ENCODE data around the gene ARL15. TPM values are rescaled to one million over a fixed set of nuclear protein-coding genes. Genes with fewer than 3 reads are reported as not detected.
A peak's percentile ranks its signal among the peaks of the same experiment; 100 is the strongest.

The ARL15 gene
- total and polyA plus RNA-seq, 4 donors: 5.0 to 24.8 (median 13.3) TPM

DNA sequence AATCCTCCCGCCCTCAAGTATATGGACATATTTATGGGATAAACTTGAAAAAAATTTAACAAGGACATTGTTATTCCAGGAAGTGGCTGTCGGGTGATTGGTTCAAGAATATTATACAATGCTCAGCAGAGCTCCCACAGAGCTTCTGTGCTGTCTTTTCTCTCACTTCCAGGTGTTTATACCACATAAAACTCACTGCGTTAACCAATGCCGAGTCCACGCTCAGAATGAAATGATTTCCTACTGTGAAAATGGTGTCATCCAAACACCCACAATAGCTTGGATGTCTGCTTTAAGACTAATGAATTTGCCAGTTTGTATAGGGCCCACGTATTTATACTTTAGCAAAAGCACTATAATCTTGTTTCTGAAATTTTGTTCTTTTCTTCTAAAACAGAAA is 381.7 kb downstream of the ARL15 start:
- no peak for DNase-seq (ENCODE audit: low spot score)
- H3K27me3 ChIP-seq (ENCODE audit: control insufficient read depth in 4 of 4, insufficient read depth in 4 of 4, low read length in 3 of 4): no peaks in the 10 kb centered on the region
- WGBS: 94% methylated on average over 6 of the region's 6 CpGs
- no peaks in the 10 kb centered on the region for H3K4me1 ChIP-seq (ENCODE audit: control insufficient read depth in 4 of 4, insufficient read depth in 4 of 4, low read length in 3 of 4)
- H3K9ac ChIP-seq (ENCODE audit: low read depth in 1 of 2, low read length in 2 of 2): no peak overlapping the region
- H3K36me3 ChIP-seq (ENCODE audit: control insufficient read depth in 4 of 4, insufficient read depth in 3 of 4, low read depth in 1 of 4, low read length in 3 of 4): no peaks in the 10 kb centered on the region
- no peak overlapping the region for H3K27ac ChIP-seq (ENCODE audit: low read depth in 1 of 2, low read length in 2 of 2)
- no peaks in the 10 kb centered on the region for H3K9me3 ChIP-seq (ENCODE audit: control insufficient read depth in 4 of 4, low read length in 3 of 4)
- no peak overlapping the region for H3K4me3 ChIP-seq (ENCODE audit: low read depth in 1 of 3, low read length in 3 of 3)
- TF ChIP-seq, protein P1, sequence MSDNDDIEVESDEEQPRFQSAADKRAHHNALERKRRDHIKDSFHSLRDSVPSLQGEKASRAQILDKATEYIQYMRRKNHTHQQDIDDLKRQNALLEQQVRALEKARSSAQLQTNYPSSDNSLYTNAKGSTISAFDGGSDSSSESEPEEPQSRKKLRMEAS (IDR thresholded peaks at IDR 0.05): no peak
- TF ChIP-seq GABPA (IDR thresholded peaks at IDR 0.05 in 1 of 2, conservative IDR thresholded peaks at IDR 0.05 in 1 of 2): no peak
- no peak for TF ChIP-seq EGR1 (IDR thresholded peaks at IDR 0.05; ENCODE audit: low read depth in 2 of 2)
- TF ChIP-seq JUND (IDR thresholded peaks at IDR 0.05): no peak
- no peak for TF ChIP-seq RXRA (IDR thresholded peaks at IDR 0.05)
- no peak for TF ChIP-seq HNF4A (conservative IDR thresholded peaks at IDR 0.05)
- TF ChIP-seq, protein P2, sequence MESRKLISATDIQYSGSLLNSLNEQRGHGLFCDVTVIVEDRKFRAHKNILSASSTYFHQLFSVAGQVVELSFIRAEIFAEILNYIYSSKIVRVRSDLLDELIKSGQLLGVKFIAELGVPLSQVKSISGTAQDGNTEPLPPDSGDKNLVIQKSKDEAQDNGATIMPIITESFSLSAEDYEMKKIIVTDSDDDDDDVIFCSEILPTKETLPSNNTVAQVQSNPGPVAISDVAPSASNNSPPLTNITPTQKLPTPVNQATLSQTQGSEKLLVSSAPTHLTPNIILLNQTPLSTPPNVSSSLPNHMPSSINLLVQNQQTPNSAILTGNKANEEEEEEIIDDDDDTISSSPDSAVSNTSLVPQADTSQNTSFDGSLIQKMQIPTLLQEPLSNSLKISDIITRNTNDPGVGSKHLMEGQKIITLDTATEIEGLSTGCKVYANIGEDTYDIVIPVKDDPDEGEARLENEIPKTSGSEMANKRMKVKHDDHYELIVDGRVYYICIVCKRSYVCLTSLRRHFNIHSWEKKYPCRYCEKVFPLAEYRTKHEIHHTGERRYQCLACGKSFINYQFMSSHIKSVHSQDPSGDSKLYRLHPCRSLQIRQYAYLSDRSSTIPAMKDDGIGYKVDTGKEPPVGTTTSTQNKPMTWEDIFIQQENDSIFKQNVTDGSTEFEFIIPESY (IDR thresholded peaks at IDR 0.05): no peak
- TF ChIP-seq, protein P3, sequence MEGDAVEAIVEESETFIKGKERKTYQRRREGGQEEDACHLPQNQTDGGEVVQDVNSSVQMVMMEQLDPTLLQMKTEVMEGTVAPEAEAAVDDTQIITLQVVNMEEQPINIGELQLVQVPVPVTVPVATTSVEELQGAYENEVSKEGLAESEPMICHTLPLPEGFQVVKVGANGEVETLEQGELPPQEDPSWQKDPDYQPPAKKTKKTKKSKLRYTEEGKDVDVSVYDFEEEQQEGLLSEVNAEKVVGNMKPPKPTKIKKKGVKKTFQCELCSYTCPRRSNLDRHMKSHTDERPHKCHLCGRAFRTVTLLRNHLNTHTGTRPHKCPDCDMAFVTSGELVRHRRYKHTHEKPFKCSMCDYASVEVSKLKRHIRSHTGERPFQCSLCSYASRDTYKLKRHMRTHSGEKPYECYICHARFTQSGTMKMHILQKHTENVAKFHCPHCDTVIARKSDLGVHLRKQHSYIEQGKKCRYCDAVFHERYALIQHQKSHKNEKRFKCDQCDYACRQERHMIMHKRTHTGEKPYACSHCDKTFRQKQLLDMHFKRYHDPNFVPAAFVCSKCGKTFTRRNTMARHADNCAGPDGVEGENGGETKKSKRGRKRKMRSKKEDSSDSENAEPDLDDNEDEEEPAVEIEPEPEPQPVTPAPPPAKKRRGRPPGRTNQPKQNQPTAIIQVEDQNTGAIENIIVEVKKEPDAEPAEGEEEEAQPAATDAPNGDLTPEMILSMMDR (IDR thresholded peaks at IDR 0.05; ENCODE audit: low read depth, low read length, missing input control): no peak
- no peak for TF ChIP-seq FOXA2 (IDR thresholded peaks at IDR 0.05)

DNA sequence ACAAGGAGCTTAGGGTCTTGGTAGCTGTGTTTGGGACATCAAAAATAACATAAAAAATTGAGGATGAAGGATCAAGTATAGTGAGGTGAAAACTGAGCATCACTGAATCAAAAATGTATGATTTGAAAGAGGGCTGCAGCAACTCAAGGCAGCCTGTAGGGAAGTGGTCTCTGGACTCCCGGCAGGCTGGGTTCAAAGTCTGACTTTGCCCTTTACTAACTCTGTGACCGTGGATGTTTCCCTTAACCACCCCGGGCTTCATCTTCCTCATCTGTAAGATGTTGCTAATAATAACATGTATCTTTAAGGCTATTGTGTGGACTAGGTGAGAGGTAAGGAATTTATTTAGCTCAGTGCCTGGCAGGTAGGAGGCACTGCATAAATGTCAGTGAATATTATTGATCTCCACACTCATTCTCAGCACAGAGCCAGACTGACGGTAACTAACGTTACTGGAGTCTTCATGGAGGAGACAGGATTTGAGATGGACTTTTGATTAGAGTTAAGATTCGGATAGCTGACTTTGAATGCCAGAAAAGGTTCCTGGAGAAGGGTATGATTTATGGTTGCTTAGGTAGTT is 382.6 kb downstream of the ARL15 start:
- DNase-seq (ENCODE audit: low spot score): no peak
- Histone ChIP-seq H3K27me3 (ENCODE audit: control insufficient read depth in 4 of 4, insufficient read depth in 4 of 4, low read length in 3 of 4) (no peaks in the 10 kb centered on the region), H3K27ac (ENCODE audit: low read depth in 1 of 2, low read length in 2 of 2) (no peak overlapping the region), H3K36me3 (ENCODE audit: control insufficient read depth in 4 of 4, insufficient read depth in 3 of 4, low read depth in 1 of 4, low read length in 3 of 4) (no peaks in the 10 kb centered on the region), H3K4me3 (ENCODE audit: low read depth in 1 of 3, low read length in 3 of 3) (peak overlapping the region in 1 of 3 donors; percentile 8), H3K4me1 (ENCODE audit: control insufficient read depth in 4 of 4, insufficient read depth in 4 of 4, low read length in 3 of 4) (no peaks in the 10 kb centered on the region), H3K9ac (ENCODE audit: low read depth in 1 of 2, low read length in 2 of 2) (no peak overlapping the region), H3K9me3 (ENCODE audit: control insufficient read depth in 4 of 4, low read length in 3 of 4) (no peaks in the 10 kb centered on the region)
- WGBS: 41% methylated on average over 6 of the region's 6 CpGs
- TF ChIP-seq HNF4A (conservative IDR thresholded peaks at IDR 0.05) (peak; percentile 83 to 85), TAF1 (conservative IDR thresholded peaks at IDR 0.05) (no peak), GABPA (IDR thresholded peaks at IDR 0.05 in 1 of 2, conservative IDR thresholded peaks at IDR 0.05 in 1 of 2) (no peak), JUND (IDR thresholded peaks at IDR 0.05) (peak in 1 of 2 donors; percentile 30), EGR1 (IDR thresholded peaks at IDR 0.05; ENCODE audit: low read depth in 2 of 2) (no peak), HNF4G (IDR thresholded peaks at IDR 0.05) (peak; percentile 57), RXRA (IDR thresholded peaks at IDR 0.05) (peak; percentile 47 to 70), RAD21 (IDR thresholded peaks at IDR 0.05) (peak; percentile 31 to 43), YY1 (IDR thresholded peaks at IDR 0.05) (no peak), FOXA1 (IDR thresholded peaks at IDR 0.05) (no peak), FOXA2 (IDR thresholded peaks at IDR 0.05) (no peak), NR2F2 (IDR thresholded peaks at IDR 0.05) (no peak), SP1 (IDR thresholded peaks at IDR 0.05) (peak; percentile 75)
- TF ChIP-seq, protein P3 (IDR thresholded peaks at IDR 0.05; ENCODE audit: low read depth, low read length, missing input control): no peak
- TF ChIP-seq, protein P4, sequence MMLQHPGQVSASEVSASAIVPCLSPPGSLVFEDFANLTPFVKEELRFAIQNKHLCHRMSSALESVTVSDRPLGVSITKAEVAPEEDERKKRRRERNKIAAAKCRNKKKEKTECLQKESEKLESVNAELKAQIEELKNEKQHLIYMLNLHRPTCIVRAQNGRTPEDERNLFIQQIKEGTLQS (IDR thresholded peaks at IDR 0.05): no peak
- TF ChIP-seq, protein P5, sequence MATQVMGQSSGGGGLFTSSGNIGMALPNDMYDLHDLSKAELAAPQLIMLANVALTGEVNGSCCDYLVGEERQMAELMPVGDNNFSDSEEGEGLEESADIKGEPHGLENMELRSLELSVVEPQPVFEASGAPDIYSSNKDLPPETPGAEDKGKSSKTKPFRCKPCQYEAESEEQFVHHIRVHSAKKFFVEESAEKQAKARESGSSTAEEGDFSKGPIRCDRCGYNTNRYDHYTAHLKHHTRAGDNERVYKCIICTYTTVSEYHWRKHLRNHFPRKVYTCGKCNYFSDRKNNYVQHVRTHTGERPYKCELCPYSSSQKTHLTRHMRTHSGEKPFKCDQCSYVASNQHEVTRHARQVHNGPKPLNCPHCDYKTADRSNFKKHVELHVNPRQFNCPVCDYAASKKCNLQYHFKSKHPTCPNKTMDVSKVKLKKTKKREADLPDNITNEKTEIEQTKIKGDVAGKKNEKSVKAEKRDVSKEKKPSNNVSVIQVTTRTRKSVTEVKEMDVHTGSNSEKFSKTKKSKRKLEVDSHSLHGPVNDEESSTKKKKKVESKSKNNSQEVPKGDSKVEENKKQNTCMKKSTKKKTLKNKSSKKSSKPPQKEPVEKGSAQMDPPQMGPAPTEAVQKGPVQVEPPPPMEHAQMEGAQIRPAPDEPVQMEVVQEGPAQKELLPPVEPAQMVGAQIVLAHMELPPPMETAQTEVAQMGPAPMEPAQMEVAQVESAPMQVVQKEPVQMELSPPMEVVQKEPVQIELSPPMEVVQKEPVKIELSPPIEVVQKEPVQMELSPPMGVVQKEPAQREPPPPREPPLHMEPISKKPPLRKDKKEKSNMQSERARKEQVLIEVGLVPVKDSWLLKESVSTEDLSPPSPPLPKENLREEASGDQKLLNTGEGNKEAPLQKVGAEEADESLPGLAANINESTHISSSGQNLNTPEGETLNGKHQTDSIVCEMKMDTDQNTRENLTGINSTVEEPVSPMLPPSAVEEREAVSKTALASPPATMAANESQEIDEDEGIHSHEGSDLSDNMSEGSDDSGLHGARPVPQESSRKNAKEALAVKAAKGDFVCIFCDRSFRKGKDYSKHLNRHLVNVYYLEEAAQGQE (IDR thresholded peaks at IDR 0.05): no peak
- TF ChIP-seq, protein P1 (IDR thresholded peaks at IDR 0.05): no peak
- TF ChIP-seq, protein P2 (IDR thresholded peaks at IDR 0.05): no peak

All from liver (tissue), 9 donors.